ENCODE measurements around the gene PEAK3. TPM values are rescaled to one million over a fixed set of nuclear protein-coding genes. Genes with fewer than 3 reads are reported as not detected.

Gene PEAK3
- total RNA-seq, 1 donor from 2014 or later, result not detected

GRCh38 chr19:2253106-2254063, 28.6 kb downstream of the PEAK3 start:
- TF ChIP-seq CTCF (IDR thresholded peaks at IDR 0.05; ENCODE audit: unreplicated experiment), result no peak
- Mint-ChIP-seq H3K27me3 (ENCODE audit: low read depth) (peaks cover 17% of the 10 kb centered on the region), H3K9me3 (no peaks in the 10 kb centered on the region), H3K36me3 (peaks cover 2% of the 10 kb centered on the region), H3K4me3 (peak overlapping the region; percentile 72), H3K4me1 (peaks cover 3% of the 10 kb centered on the region), H3K27ac (no peak overlapping the region)
- DNase-seq (ENCODE audit: low spot score in 2 of 2, unreplicated experiment in 2 of 2), result no peak

GRCh38 chr19:2252797-2253105, 29.2 kb downstream of the PEAK3 start:
- H3K4me3 Mint-ChIP-seq, result no peak overlapping the region
- H3K9me3 Mint-ChIP-seq, result no peaks in the 10 kb centered on the region
- no peak for TF ChIP-seq CTCF (IDR thresholded peaks at IDR 0.05; ENCODE audit: unreplicated experiment)
- peaks cover 17% of the 10 kb centered on the region for H3K27me3 Mint-ChIP-seq (ENCODE audit: low read depth)
- peaks cover 2% of the 10 kb centered on the region for H3K36me3 Mint-ChIP-seq
- peaks cover 3% of the 10 kb centered on the region for H3K4me1 Mint-ChIP-seq
- H3K27ac Mint-ChIP-seq, result no peak overlapping the region
- DNase-seq (ENCODE audit: low spot score in 2 of 2, unreplicated experiment in 2 of 2), result no peak

GRCh38 chr19:2252055-2252796, 29.7 kb downstream of the PEAK3 start:
- TF ChIP-seq CTCF (IDR thresholded peaks at IDR 0.05; ENCODE audit: unreplicated experiment), result no peak
- Mint-ChIP-seq H3K4me1 (peaks cover 3% of the 10 kb centered on the region), H3K27ac (no peak overlapping the region), H3K27me3 (ENCODE audit: low read depth) (peaks cover 17% of the 10 kb centered on the region), H3K36me3 (peaks cover 2% of the 10 kb centered on the region), H3K9me3 (no peaks in the 10 kb centered on the region), H3K4me3 (no peak overlapping the region)
- DNase-seq (ENCODE audit: low spot score in 2 of 2, unreplicated experiment in 2 of 2), result no peak

GRCh38 chr19:2251106-2252054, 30.6 kb downstream of the PEAK3 start:
- DNase-seq (ENCODE audit: low spot score in 2 of 2, unreplicated experiment in 2 of 2), result no peak
- H3K4me3 Mint-ChIP-seq, result no peak overlapping the region
- no peak for TF ChIP-seq CTCF (IDR thresholded peaks at IDR 0.05; ENCODE audit: unreplicated experiment)
- no peaks in the 10 kb centered on the region for H3K9me3 Mint-ChIP-seq
- H3K36me3 Mint-ChIP-seq, result peaks cover 2% of the 10 kb centered on the region
- H3K27me3 Mint-ChIP-seq (ENCODE audit: low read depth), result peaks cover 17% of the 10 kb centered on the region
- peaks cover 3% of the 10 kb centered on the region for H3K4me1 Mint-ChIP-seq
- no peak overlapping the region for H3K27ac Mint-ChIP-seq

GRCh38 chr19:2250766-2251105, 31.2 kb downstream of the PEAK3 start:
- no peaks in the 10 kb centered on the region for H3K9me3 Mint-ChIP-seq
- no peak overlapping the region for H3K27ac Mint-ChIP-seq
- no peak for TF ChIP-seq CTCF (IDR thresholded peaks at IDR 0.05; ENCODE audit: unreplicated experiment)
- H3K4me3 Mint-ChIP-seq, result no peak overlapping the region
- peaks cover 3% of the 10 kb centered on the region for H3K4me1 Mint-ChIP-seq
- H3K27me3 Mint-ChIP-seq (ENCODE audit: low read depth), result peaks cover 17% of the 10 kb centered on the region
- peaks cover 4% of the 10 kb centered on the region for H3K36me3 Mint-ChIP-seq
- DNase-seq (ENCODE audit: low spot score in 2 of 2, unreplicated experiment in 2 of 2), result no peak

Data from mesothelial cell of epicardium (in vitro differentiated cells).